Endometrial microvascular endothelial cells (primary cell): ENCODE data around the gene DIPK1A. TPM values are rescaled to one million over a fixed set of nuclear protein-coding genes. Genes with fewer than 3 reads are reported as not detected.

Experiments used
- total RNA-seq: library from RNA; depleted of rRNA; stranded (reverse); fragments of >200 nt; gene quantifications from one replicate; pipeline ENCODE4 v1.2.3, GENCODE V29; 2015; ENCODE audit errors: inconsistent ontology term

The DIPK1A gene
- total RNA-seq, 1 donor from 2014 or later: 0.37 TPM

Other genes with a start within 250 kb of the DIPK1A start
- 15.0 TPM for gene EVI5, start 176.4 kb downstream of the DIPK1A start, total RNA-seq
- 1,162 TPM for gene RPL5, start 129.4 kb downstream of the DIPK1A start, total RNA-seq
- 13.8 TPM for gene MTF2, start 117.8 kb upstream of the DIPK1A start, total RNA-seq
- gene TMED5, start 219.0 kb upstream of the DIPK1A start, total RNA-seq: 86.3 TPM
- gene CCDC18, start 219.3 kb upstream of the DIPK1A start, total RNA-seq: 4.4 TPM